Sciatic nerve (tissue), 2 donors: ENCODE results near the gene UST. TPM values are rescaled to one million over a fixed set of nuclear protein-coding genes. Genes with fewer than 3 reads are reported as not detected.

Experiments used
- ATAC-seq: fragments of 200-7000 bp; cut with Tn5 transposase; one replicate; pipeline ENCODE4 v1.9.1; 2020; ENCODE audit warnings: mild to moderate bottlenecking, moderate library complexity
- DNase-seq: peaks from one replicate; pipeline ENCODE4 v3.0.0-alpha.2; 2020; ENCODE audit warnings: low spot score
- intact Hi-C: fragments of 100-400 bp; cut with DNase I; formaldehyde crosslinking; loops from one replicate; pipeline ENCODE4 v1.14.2; 2022
- total RNA-seq: library from RNA; stranded (reverse); fragmentation: NEBNext Ultra II Directional; extraction: Animal tissue kit (Norgen Biotek cat#: 25700); gene quantifications from one replicate; pipeline ENCODE4 v1.2.1, GENCODE V29; 2021
- donor health status: DM: no; HTN: no; CAD: no.
- donor health status: DM: no; HTN: no; CAD: no.

The UST gene
- total RNA-seq, 1 donor from 2014 or later, result 33.1 TPM

DNA sequence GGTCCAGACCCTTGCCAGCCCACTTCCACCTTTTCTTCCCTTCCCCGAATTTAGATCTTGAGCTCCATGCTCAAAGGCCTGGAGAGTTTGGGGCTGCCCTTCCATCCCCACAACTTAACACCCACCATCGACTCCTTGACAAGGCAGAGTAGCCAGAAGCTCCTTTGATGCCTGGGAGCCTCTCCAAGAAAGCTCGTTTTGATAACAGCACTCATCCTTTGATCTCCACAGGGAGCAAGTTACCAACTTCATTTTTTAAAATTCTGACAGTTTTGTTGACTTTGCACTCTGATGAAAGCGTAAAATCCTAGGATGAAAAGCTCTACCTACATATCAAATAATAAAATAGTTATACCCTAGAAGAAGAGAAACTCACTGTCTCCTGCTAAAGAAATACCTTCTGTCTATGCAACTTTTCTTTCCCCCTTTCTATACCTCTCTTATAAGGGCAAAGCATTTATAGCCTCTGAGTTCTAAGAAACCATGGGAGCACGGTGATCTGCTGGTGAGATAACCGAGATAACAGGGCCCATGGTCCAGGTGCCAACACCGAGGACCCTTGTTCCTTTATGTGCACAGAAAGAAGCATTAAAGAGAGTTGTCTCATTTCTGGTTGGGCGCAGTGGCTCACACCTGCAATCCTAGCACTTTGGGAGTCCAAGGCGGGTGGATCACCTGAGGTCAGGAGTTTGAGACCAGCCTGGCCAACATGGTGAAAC, 134.9 kb downstream of the UST start:
- intact Hi-C loops, result no loop called here
- ATAC-seq (no peak), DNase-seq (no peak)

DNA sequence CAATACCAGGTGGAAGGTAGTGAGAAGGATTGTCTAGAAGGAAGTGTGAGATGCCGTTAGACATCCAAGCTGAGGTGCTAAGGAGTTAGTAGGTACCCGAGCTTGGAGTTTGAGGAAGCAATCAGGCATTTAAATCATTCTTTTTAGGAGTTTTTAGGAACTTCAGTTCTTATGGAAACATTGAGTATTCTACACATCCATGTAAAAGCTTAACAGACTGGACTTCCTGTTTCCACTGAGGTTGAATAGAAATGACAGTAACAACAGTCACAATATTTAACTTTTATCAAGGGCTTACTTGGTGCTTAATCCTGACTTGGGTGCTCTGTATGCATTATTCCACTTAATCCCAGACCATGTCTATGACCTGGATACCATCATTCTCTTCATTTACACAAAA, 136.4 kb downstream of the UST start:
- ATAC-seq, result no peak
- no peak for DNase-seq
- intact Hi-C loops, result no loop called here

DNA sequence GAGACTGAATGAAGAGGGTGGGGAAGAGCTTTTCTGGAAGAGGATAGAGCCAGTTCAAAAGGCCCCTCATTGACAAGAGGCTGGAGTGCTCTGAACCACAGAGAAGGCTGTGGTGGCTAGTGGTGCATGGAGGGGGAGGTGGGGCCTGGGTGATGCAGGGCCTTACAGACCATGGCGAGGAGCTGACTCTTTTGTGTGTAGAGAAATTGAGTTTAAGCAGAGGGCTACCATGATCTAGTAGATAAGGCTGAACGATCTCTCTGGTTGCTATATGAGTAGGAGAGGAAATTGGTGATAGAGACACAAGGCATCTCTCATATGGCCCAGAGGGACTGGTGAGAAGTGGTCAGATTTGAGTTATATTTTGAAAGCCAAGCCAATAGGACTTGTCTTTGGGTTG, 137.6 kb downstream of the UST start:
- DNase-seq (no peak), ATAC-seq (no peak)
- intact Hi-C loops, result no loop called here

DNA sequence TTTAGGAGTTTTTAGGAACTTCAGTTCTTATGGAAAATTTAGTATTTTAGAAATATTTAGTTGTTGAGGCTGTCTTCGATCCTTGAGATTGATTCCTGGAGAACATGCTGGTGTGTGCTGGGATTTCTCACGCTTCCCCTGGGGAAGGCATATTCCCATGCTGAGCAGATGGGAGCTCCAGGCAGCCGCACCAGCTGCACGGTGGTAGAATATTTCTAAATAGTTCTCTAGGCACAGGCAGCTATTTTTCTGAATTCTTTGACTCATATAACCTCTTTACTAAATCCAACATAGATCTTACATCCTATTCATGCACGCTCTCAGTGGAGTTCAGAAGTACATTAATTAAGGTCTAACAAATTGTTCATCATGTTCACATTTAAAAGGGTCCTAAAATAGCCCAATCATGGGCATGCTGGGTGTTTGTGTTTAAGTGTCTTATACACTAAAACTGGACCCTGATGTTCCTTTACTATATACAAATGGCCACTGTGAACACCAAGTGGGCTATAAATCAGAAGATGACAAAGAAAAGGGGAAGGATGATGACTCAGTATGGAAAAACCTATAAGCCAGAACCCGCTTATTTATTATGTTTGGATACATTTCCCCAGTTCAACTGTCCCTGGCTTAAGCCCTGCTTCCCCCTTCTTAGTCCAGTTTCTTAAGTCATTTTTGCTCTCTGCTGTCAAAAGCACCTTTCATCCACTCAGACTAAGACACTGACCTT, 138.5 kb downstream of the UST start:
- ATAC-seq (no peak), DNase-seq (no peak)
- intact Hi-C loops, result no loop called here

DNA sequence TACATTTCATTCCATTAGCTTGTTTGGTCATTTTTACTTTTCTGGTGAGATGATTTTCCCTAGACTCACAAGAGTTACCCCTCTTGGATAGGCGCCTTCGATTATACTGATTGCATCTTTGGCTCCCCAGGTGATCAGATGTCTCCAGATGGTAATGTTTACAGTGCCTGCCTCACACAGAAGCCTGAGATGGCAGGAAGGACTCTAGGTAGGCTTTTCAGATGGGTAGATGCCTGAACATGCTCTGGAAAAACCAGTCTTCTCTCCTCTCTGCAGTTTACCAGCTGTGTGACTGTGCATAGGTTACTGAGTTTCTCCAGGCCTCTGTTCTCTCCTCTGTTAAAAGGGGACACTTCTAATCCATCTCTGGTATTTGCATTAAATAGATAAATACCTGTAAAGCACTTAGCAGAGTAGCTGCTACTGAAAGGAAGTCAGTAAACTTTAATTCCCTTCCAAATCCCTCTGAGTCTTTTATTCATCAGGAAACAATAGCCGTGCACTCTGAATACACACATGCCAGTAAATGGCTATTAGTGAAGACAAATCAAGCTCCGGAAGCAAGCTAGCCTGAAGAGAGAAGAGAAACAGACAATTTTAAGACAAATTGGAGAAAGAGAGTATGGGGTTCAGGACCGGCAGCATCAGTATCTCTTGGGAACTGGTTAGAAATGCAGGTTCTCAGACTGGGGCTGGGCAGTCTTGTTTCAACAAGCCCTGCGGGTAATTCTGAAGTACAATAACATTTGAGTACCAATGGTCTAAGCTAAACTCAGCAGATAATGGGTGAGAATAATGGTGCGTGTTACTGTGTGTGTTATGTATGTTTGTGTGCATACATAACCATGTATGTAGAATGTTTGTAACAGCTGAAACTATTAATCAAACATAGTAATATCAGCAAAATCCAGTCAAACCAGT, 139.4 kb downstream of the UST start:
- DNase-seq, result no peak
- intact Hi-C loops, result no loop called here

DNA sequence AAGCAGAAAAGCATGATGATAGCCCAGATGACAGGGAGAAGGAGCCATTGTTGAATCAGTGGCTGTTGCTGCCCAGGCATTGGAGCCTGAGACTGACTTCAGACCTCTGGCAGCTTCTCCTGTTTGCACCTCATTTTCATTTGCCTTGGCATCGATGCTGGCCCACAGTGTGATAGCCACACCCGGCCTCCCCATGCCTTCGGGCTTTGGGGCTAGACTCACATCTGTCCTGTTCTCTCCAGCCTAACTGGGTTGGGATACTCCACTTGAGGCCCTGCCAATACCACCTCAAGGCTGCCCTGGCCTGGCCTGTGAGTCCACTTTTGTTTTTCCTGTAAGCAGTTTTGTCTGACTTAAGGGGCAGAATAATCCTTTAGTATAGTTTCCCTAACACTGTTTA, 140.4 kb downstream of the UST start:
- intact Hi-C loops, result no loop called here
- DNase-seq, result no peak
- peak; percentile 41 for ATAC-seq

More for the DNA sequence above, 139.4 kb downstream of the UST start:
- no peak for ATAC-seq

DNA sequence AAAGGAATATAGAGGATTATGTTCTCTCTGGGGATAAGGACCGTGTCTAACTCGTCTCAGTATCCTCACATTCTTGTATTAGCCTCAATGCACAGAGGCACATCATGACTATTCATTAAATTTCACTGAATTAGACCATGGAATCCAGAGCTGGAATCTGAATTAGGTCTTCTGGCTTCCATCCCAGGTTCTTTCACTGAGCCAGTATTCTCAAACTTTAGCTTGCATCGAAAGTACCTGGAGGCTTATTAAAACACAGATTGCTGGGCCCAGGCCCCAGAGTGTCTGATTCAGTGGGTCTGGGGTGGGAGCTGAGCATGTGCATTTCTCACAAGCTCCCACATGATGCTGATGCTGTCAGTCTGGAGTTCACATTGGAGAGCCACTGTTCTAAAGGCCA, 142.0 kb downstream of the UST start:
- peak; percentile 23 for ATAC-seq
- DNase-seq, result no peak
- intact Hi-C loops, result no loop called here

DNA sequence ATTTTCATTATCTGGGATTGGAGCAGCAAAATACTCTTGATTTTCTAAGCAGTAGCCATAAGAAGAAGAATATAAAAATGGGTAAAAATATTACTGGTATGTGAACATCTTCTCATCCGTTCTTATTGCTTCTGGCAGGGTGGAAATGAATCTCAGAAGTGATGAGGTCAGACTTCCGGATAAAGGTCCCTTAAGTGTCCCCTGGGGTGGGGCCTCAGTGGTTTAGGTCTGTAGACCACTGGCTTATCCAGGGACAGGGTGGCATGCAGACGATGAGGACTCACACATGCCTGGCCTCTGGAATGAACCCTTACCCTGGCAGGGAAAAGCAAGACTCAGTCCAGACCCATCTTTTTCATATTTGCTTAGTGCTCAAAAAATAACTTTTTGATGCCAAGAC, 143.3 kb downstream of the UST start:
- no peak for DNase-seq
- ATAC-seq, result peak; percentile 60
- intact Hi-C loops, result no loop called here

DNA sequence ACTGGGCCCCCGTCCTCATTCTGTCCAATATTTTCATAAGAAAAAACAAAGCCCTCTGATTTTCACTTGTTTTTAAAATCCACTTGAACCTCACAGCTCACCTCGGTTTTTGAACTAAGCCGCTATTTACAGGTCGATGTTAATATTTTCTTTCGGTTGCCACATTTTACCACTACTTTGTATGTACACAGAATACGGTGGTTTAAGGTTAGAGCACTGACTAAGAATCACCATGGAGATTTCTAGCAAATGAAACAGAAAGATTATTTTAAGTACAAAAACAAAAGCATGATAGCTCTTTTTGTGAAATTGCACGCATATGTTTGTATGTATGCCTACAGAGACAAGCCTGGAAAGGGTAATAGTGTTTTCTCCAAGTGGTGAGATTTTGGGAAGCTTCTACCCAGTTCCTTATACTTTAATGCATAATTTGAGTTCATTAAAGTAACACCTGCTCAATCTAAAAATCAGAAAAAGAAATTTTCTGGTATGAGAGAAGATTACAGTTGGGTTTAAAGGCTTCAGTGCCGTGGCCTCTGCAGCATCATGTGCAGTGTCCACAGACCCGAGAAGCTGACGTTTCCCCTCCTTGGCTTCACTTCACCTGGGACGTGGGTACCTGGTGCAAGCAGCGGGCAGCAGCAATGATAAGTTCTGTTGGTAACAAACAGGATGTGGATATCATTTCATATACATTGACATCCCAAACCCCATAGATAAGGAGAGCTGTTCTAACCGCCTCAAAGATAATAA, 144.0 kb downstream of the UST start:
- DNase-seq, result no peak
- no peak for ATAC-seq
- intact Hi-C loops, result no loop called here

DNA sequence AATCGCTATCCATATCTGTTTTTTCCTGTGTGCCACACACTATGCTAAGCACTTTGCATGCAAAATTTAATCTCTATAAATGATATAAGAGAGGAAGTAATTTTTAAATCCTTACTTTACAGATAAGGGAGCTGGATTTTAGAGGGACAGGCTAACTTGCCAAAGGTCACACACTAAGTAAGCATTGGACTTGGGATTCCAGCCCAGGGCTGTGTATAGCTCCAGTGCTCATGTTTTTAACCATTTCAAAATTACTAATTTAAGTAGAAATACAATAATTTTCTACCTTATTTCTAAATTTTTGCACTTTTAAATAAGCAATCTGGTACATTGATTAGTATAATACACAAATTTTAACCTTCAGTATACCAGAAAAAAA, 144.6 kb downstream of the UST start:
- intact Hi-C loops, result no loop called here
- no peak for DNase-seq
- ATAC-seq, result no peak

DNA sequence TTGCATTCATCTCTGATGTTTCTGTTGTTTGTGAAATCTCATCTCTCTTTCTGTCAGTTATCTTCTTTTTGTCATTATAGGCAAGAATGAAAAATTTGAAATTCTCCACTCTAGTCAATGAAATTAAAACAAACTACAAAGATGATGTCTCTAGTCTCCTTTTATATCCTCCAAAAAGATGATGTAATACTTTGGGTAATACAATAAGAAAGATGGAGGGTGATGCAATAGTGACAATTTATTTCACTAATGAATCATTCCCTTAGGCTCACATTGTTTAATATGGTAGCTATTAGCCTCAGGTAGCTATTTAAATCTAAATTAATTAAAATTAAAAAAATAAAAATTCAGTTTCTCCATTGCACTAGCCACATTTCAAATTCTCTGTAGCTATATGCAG, 145.4 kb downstream of the UST start:
- ATAC-seq, result no peak

DNA sequence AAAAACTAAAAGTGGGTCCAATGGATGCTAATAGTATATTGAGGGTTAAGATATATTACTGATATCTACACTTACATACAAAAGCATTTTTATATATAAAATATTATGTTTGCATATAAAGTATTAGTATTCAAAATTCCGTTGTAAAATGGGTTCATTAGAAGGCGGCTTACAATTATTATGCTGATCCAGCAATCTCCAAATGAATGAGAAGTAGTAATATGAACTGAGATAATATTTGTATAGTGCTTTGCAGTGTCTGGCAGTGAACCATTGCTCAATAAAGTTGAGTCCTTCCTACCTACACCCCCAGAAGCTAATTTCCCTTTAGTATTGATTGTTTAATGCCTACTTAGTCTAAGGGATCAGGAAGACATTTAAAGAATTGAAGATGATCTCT, 146.2 kb downstream of the UST start:
- ATAC-seq (no peak), DNase-seq (no peak)
- intact Hi-C loops, result no loop called here

More for the DNA sequence above, 145.4 kb downstream of the UST start:
- intact Hi-C loops, result no loop called here
- no peak for DNase-seq

DNA sequence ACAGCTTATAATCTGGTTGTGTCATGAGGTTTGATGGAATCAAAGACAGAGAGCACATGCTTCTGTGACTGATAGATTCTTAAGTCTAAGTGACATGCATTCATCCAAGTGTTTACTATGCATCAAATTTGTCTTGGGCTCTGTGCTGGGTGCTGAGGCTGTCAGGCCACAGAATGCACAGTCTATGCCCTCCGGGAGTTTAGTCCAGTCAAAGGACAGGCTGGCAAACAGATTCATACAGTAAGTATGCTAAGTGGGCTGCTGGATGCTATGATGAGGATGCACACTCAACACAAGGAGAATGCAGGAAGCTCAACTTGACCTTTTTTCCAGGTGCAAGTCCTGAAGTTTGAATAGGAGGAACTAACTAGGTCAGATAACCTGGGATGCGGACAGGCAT, 146.7 kb downstream of the UST start:
- no peak for DNase-seq
- no peak for ATAC-seq
- intact Hi-C loops, result no loop called here

DNA sequence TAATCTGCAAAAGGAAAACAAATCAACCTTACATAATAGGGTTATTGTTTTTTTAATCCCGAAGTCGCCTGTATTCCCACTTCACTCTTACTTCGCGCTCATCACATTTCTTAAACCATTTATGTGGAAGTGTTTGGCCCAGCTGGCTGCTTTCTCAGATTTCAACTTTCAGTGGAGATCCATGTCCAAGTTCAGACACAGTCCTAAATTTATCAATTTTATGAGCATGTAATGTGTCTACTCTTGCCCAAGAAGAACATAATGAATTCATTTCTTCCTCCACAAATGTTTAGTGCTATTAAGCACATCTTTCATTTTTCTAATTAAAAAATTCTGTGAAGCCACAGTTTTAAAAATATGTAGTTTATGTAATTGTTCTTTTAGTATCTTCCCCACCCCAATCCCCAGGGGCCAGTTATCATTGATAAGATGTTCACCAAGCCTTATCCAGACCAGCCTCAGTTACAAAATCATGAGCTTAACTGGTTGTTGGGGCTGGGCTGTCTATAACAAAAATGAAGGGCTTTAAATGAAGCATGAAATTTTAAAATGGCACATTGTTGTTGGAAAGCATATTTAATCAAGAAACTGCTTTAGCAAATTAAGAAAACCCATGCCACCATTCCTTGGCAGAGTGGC, 151.7 kb downstream of the UST start:
- ATAC-seq (peak; percentile 85), DNase-seq (no peak)
- intact Hi-C loops, result no loop called here

DNA sequence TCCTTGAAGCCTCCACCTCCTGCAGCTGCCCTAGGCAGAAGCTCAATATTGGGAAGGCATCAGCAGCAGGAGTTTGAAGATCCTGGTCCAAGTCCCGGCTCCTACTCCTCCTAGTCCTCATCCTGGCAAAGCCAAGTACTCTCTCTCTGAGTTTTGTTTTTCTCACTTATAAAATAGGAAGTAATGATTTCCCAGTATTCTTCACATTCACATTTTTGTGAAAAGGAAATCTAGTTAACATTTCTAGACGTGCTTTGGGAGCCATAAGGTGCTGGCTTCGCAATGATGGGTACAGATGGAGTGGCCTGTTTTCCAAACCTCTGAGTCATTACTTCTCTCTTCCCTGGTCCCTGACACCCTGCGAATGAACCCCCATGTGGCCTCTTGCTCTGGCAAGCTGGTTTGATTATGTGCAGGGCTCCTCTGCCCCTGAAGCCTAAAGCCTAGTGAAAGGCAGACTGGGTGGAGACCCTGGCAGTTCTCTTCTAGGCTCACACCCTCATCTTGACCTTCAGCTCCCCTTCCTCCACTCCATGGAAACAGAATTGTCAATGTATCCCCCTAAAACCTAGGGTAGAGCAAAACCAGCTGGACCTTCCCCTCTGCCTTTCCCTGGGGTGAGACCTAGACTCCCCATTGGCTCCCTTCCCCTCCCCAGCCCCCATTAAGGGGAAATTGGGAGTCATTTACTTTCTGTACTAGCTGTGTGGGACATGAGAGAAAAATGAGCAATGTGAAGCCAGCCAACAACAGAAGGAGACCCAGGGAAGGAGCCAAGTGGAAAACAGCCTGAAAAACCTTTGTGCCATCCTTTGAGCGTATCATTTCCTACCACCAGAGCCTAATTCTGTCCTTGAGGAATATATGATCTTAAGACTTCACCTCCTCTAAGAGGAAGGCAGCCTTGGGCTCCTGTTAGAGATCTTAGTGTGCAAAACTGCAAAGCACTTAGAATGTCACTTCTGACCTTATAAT, 158.4 kb downstream of the UST start:
- DNase-seq, result no peak
- no peak for ATAC-seq
- intact Hi-C loops, result no loop called here

DNA sequence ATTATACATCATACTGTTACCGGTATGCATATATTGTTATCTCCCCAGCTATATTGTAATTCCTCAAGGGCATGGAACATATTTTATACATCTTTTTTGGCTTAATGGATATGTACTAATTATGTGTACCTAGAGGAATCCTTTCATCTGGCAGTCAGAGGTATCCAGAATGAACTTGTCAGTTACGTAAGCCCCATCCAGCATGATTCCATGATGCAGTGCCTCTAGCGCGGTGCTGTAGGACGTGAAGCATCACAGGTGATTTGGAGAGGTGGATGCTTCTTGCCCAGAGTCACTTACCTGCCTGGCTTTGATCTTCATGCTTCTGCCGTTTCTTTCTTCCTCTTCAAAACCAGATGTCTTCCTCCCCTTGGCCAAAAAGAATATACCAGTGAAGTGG, 159.1 kb downstream of the UST start:
- intact Hi-C loops, result no loop called here
- no peak for ATAC-seq
- no peak for DNase-seq

DNA sequence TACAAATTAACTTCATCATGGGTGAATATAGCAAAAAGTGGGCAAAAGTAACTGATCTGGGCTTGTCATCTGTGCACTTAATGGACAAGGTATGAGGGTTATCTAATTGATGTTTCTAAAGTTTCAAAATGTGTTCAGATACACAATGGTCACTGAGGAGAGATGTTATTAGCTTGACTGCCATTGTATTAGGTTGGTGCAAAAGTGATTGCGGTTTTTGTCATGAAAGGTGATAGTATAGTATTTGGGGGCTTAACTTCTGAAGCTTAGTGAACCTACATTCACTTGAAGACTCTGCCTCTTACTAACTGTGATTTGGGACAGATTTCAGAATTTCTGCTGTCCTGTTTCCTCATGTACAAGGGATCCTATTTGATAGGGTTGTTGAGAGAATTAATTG, 159.6 kb downstream of the UST start:
- ATAC-seq, result no peak
- intact Hi-C loops, result no loop called here
- DNase-seq, result no peak

DNA sequence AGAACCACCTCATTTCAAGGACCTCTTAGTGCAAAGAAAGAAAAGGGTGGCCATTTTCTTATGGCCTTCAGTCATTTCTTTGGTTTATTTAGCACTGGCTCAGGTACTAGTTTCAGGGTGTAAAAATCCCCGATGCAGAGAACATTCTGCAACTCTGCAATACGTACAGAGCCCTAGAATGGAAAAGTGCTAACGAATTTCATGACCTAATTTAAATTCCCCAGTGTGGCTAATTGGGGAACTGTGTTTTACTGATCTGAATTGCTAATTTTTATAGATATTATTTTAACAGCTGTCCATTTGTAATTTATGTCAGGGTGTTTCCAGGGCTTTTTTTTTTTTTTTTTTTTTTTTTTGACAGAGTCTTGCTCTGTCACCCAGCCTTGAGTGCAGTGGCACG, 160.7 kb downstream of the UST start:
- intact Hi-C loops, result no loop called here
- ATAC-seq, result no peak
- DNase-seq, result no peak
